HepG2 (cell line): Measurements from ENCODE around the gene FAM118B. TPM values are rescaled to one million over a fixed set of nuclear protein-coding genes. Genes with fewer than 3 reads are reported as not detected.
A peak's percentile ranks its signal among the peaks of the same experiment; 100 is the strongest.

Source experiments
- ASH2L ChIP-seq: fragments of 300-600, 200-600 bp; sonication (generic); IDR thresholded peaks from 2 replicates; pipeline ENCODE4 v1.7.0; 2017; ENCODE audit warnings: low read depth, mild to moderate bottlenecking, moderate library complexity, mixed read lengths, low read length; ENCODE audit not compliant: insufficient read length
- BRF2 ChIP-seq: sonication (generic); formaldehyde crosslinking; IDR thresholded peaks from 2 replicates; pipeline ENCODE4 v1.8.1; 2022; ENCODE audit warnings: mild to moderate bottlenecking, missing genetic modification reagents
- ELF1 ChIP-seq: sonication (generic); formaldehyde crosslinking; IDR thresholded peaks from 2 replicates; pipeline ENCODE4 v1.4.0; 2020; ENCODE audit warnings: missing genetic modification reagents
- FOXC1 ChIP-seq: sonication (generic); formaldehyde crosslinking; IDR thresholded peaks from 2 replicates; pipeline ENCODE4 v1.8.0; 2022; ENCODE audit warnings: mild to moderate bottlenecking, missing genetic modification reagents, borderline replicate concordance
- HNRNPLL ChIP-seq: fragments of 200-400 bp; formaldehyde crosslinking; IDR thresholded peaks from 2 replicates; pipeline ENCODE4 v1.6.1; 2017; ENCODE audit warnings: mild to moderate bottlenecking, low read depth, low read length; ENCODE audit not compliant: poor library complexity, severe bottlenecking
- HOXA5 ChIP-seq: sonication (generic); formaldehyde crosslinking; IDR thresholded peaks from 2 replicates; pipeline ENCODE4 v1.4.0; 2020; ENCODE audit warnings: missing genetic modification reagents
- KDM2A ChIP-seq: sonication (generic); formaldehyde crosslinking; IDR thresholded peaks from 2 replicates; pipeline ENCODE4 v1.4.0; 2020; ENCODE audit warnings: low read depth, missing genetic modification reagents, borderline replicate concordance
- RBM39 ChIP-seq: fragments of 200-400 bp; formaldehyde crosslinking; IDR thresholded peaks from one replicate; pipeline ENCODE4 v1.6.1; 2018; ENCODE audit warnings: antibody characterized with exemption, mild to moderate bottlenecking, low read depth, low read length; ENCODE audit not compliant: poor library complexity, severe bottlenecking
- SMARCE1 ChIP-seq: fragments of 450-650 bp; IDR thresholded peaks from 2 replicates; pipeline ENCODE4 v1.6.1; 2017; ENCODE audit warnings: borderline replicate concordance
- ZBTB1 ChIP-seq: sonication (generic); formaldehyde crosslinking; IDR thresholded peaks from 2 replicates; pipeline ENCODE4 v1.4.0; 2020; ENCODE audit warnings: missing genetic modification reagents, borderline replicate concordance
- ZBTB8A ChIP-seq: sonication (generic); formaldehyde crosslinking; IDR thresholded peaks from 2 replicates; pipeline ENCODE4 v1.4.0; 2020; ENCODE audit warnings: mild to moderate bottlenecking, low read depth, missing genetic modification reagents, borderline replicate concordance
- ZNF547 ChIP-seq: sonication (generic); formaldehyde crosslinking; IDR thresholded peaks from 2 replicates; pipeline ENCODE4 v1.5.1; 2020; ENCODE audit warnings: mild to moderate bottlenecking, missing genetic modification reagents
- ZNF550 ChIP-seq: sonication (generic); formaldehyde crosslinking; IDR thresholded peaks from 2 replicates; pipeline ENCODE4 v1.4.0; 2020; ENCODE audit warnings: mild to moderate bottlenecking, missing genetic modification reagents, borderline replicate concordance
- ZNF552 ChIP-seq: sonication (generic); formaldehyde crosslinking; IDR thresholded peaks from 2 replicates; pipeline ENCODE4 v1.9.0; 2022; ENCODE audit warnings: missing genetic modification reagents, mild to moderate bottlenecking, borderline replicate concordance
- ZNF792 ChIP-seq: IDR thresholded peaks from 2 replicates; pipeline ENCODE4 v1.6.1; 2016
- ZNF800 ChIP-seq: sonication (generic); formaldehyde crosslinking; IDR thresholded peaks from 2 replicates; pipeline ENCODE4 v1.4.0; 2020; ENCODE audit warnings: missing genetic modification reagents
- polyA plus RNA-seq, 8 experiments: library from polyadenylated mRNA; depleted of rRNA in 3 of 8; stranded (reverse) in 7 of 8; unstranded in 1 of 8; fragments of >200 nt; fragmentation: Illumina TruSeq in 4 of 8; extraction: Trizol in 4 of 8; gene quantifications; 2 replicates each; pipeline versions ENCODE4 v1.2.1 to v1.2.3, GENCODE V29; 2011 to 2016; ENCODE audit warnings: low read depth in 4 of 8, missing spikeins in 1 of 8, mixed read lengths in 1 of 8; ENCODE audit not compliant: insufficient read depth in 1 of 8
- total RNA-seq, 5 experiments: library from RNA; depleted of rRNA; stranded (reverse); fragments of >200 nt; fragmentation: Illumina TruSeq; extraction: Trizol; gene quantifications; 2 replicates each; pipeline ENCODE4 v1.2.3, GENCODE V29; 2016; ENCODE audit warnings: low read depth in 1 of 5
- TF ChIP-seq, protein P1 (sequence below): sonication (generic); formaldehyde crosslinking; IDR thresholded peaks from 2 replicates; pipeline ENCODE4 v1.4.0; 2020; ENCODE audit warnings: missing genetic modification reagents, borderline replicate concordance
- TF ChIP-seq, protein P2 (sequence below): sonication (generic); formaldehyde crosslinking; IDR thresholded peaks from 2 replicates; pipeline ENCODE4 v1.5.0; 2020; ENCODE audit warnings: missing genetic modification reagents

FAM118B gene
- total and polyA plus RNA-seq, 2 of the 13 experiments (the other 11 are each of a cell fraction or from before 2014, with no cell fraction given), result 10.2 to 25.7 TPM

DNA sequence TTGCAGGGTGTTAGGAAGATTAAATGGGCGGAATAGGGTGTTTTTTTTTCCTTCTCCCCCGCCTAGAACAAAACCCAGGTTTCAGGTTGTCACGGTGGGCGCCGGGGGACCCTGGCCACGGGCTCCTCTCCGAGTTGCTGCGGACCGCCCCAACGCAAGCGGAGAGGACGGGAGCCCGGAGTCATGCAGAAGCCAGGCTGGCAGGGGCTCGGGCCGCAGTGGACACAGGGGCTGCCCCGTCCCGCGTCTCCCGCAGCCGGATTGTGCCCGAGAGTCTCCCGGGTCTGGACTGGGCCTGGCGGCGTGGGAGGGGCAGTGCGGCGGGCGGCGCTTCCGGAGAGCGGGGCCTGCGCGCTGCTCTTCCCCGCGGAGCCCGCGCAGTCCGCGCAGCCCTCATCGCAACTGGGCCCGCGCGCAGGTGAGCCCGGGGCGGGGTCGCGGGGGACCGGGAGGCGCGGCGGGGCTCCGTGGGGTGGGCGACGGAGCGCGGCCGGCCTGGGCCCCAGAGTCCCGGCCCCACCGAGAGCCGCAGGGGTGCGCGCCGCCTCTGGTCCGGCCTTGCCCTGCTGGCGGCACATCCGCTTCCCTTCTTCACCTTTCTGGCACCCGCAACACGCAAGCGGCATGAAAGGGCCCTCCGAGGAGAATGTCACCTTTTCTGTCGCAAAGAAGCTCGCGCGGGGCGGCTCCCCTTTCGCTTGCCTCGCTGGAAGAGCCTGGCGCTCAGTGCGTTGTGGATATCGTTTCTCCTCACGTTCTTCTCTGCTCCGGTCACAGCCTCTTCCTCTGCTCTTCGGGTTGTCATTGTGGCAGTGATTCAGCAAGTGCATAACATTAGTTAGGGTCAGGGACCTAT is 71.4 kb downstream of the FAM118B start, which contains the start of gene TIRAP (continued):
- TF ChIP-seq, protein P1, sequence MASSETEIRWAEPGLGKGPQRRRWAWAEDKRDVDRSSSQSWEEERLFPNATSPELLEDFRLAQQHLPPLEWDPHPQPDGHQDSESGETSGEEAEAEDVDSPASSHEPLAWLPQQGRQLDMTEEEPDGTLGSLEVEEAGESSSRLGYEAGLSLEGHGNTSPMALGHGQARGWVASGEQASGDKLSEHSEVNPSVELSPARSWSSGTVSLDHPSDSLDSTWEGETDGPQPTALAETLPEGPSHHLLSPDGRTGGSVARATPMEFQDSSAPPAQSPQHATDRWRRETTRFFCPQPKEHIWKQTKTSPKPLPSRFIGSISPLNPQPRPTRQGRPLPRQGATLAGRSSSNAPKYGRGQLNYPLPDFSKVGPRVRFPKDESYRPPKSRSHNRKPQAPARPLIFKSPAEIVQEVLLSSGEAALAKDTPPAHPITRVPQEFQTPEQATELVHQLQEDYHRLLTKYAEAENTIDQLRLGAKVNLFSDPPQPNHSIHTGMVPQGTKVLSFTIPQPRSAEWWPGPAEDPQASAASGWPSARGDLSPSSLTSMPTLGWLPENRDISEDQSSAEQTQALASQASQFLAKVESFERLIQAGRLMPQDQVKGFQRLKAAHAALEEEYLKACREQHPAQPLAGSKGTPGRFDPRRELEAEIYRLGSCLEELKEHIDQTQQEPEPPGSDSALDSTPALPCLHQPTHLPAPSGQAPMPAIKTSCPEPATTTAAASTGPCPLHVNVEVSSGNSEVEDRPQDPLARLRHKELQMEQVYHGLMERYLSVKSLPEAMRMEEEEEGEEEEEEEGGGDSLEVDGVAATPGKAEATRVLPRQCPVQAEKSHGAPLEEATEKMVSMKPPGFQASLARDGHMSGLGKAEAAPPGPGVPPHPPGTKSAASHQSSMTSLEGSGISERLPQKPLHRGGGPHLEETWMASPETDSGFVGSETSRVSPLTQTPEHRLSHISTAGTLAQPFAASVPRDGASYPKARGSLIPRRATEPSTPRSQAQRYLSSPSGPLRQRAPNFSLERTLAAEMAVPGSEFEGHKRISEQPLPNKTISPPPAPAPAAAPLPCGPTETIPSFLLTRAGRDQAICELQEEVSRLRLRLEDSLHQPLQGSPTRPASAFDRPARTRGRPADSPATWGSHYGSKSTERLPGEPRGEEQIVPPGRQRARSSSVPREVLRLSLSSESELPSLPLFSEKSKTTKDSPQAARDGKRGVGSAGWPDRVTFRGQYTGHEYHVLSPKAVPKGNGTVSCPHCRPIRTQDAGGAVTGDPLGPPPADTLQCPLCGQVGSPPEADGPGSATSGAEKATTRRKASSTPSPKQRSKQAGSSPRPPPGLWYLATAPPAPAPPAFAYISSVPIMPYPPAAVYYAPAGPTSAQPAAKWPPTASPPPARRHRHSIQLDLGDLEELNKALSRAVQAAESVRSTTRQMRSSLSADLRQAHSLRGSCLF (CRISPR knock-in tag), result no peak
- TF ChIP-seq ZNF550 (0 out of 2 replicates have a peak, but pooled peaks have one; percentile 71), ZNF792 (CRISPR knock-in tag) (peak; percentile 2; the same call in 1 of the 2 replicates), ASH2L (peak; percentile 5), ZBTB8A (CRISPR knock-in tag) (no peak), RBM39 (peak; percentile 64), HOXA5 (CRISPR knock-in tag) (0 out of 2 replicates have a peak, but pooled peaks have one; percentile 42), ZNF552 (CRISPR knock-in tag) (0 out of 2 replicates have a peak, but pooled peaks have one; percentile 49), ZNF547 (CRISPR knock-in tag) (peak; percentile 73; the same call in 1 of the 2 replicates), KDM2A (CRISPR knock-in tag) (peak; percentile 79), ELF1 (0 out of 2 replicates have a peak, but pooled peaks have one; percentile 22), ZBTB1 (CRISPR knock-in tag) (no peak), FOXC1 (CRISPR knock-in tag) (0 out of 2 replicates have a peak, but pooled peaks have one; percentile 31), ZNF800 (CRISPR knock-in tag) (peak; percentile 29; the same call in 1 of the 2 replicates), SMARCE1 (no peak), BRF2 (0 out of 2 replicates have a peak, but pooled peaks have one; percentile 75), HNRNPLL (peak; percentile 98)
- TF ChIP-seq, protein P2, sequence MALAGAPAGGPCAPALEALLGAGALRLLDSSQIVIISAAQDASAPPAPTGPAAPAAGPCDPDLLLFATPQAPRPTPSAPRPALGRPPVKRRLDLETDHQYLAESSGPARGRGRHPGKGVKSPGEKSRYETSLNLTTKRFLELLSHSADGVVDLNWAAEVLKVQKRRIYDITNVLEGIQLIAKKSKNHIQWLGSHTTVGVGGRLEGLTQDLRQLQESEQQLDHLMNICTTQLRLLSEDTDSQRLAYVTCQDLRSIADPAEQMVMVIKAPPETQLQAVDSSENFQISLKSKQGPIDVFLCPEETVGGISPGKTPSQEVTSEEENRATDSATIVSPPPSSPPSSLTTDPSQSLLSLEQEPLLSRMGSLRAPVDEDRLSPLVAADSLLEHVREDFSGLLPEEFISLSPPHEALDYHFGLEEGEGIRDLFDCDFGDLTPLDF (CRISPR knock-in tag), result 0 out of 2 replicates have a peak, but pooled peaks have one; percentile 23
